Muscle of leg (tissue), 11 donors: Measurements from ENCODE around the gene SEMA5B. TPM values are rescaled to one million over a fixed set of nuclear protein-coding genes. Genes with fewer than 3 reads are reported as not detected.

Experiments used
- DNase-seq: peaks from one replicate; pipeline ENCODE4 v3.0.0; 2013
- H3K27ac ChIP-seq: one replicate; pipeline ENCODE4 v1.5.1; 2013; ENCODE audit warnings: mild to moderate bottlenecking, low read length, control low read depth
- H3K27me3 ChIP-seq: one replicate; pipeline ENCODE4 v1.6.1; 2013; ENCODE audit warnings: low read length; ENCODE audit not compliant: control insufficient read depth, insufficient read depth
- H3K36me3 ChIP-seq: one replicate; pipeline ENCODE4 v1.6.1; 2013; ENCODE audit warnings: low read length; ENCODE audit not compliant: control insufficient read depth, insufficient read depth
- H3K4me1 ChIP-seq: one replicate; pipeline ENCODE4 v1.6.1; 2013; ENCODE audit warnings: low read length; ENCODE audit not compliant: control insufficient read depth, insufficient read depth
- H3K4me3 ChIP-seq: one replicate; pipeline ENCODE4 v1.5.1; 2013; ENCODE audit warnings: low read length, control low read depth
- H3K9me3 ChIP-seq: replicated peaks from 2 replicates; pipeline ENCODE4 v1.6.1; 2013; ENCODE audit warnings: low read depth, low read length; ENCODE audit not compliant: control insufficient read depth
- WGBS: methylation state at CpG from one replicate; pipeline ENCODE4 v1.1.5; 2013; ENCODE audit warnings: missing lambda C conversion rate; ENCODE audit not compliant: insufficient coverage; 5-methylcytosine and 5-hydroxymethylcytosine counted together
- polyA plus RNA-seq, 8 donors: library from polyadenylated mRNA; unstranded; fragments of 120-200 nt; gene quantifications; one replicate each; pipeline versions ENCODE4 v1.2.1 to v1.2.3, GENCODE V29; 2013; ENCODE audit warnings: inconsistent platforms in 1 of 8, low replicate concordance in 1 of 8; ENCODE audit not compliant: insufficient read length in 8 of 8, insufficient read depth in 1 of 8
- total RNA-seq: library from RNA; stranded (reverse); fragments of 120-200 nt; gene quantifications from one replicate; pipeline ENCODE4 v1.2.4, GENCODE V29; 2013

SEMA5B gene
- total and polyA plus RNA-seq, 9 donors: 14.3 to 35.4 (median 25.7) TPM

DNA sequence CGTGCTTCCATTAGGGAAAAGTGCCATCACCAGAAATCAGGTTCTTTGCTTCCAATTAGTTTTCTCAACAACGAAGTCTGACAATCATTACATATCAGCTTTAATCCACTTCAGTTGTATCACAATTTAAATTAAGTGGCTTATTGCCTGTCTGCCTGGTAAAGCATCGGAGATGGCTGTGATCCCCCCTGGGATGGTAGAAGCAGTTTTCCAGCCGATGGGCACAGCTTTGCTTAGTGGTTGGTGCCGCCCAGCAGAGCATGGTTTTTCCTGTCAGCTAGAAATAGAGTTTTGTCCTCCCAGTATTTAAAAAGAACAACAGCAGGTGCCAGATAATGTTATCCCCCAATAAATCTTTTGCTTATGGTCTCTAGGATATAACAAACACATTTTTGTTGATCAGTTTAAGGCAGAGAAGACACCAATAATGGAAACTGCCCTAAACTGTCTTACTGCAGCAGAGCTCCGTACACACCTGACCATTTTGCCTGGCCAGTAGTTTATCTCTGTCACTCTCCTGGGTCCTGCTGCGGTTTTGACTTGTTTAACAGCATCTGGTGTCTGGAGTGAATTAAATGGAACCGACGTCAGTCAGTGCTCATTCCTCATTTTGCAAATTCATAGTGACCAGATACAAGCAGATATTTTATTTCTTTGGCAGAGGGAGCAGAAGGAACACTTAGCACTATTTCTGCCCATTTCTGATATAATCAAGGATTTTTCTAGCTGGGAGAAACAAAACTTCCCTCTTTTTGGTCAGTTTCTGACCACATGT, 153.6 kb downstream of the SEMA5B start:
- no peak overlapping the region for H3K4me3 ChIP-seq
- 43% methylated on average over 3 of the region's 9 CpGs for WGBS
- H3K36me3 ChIP-seq: no peaks in the 10 kb centered on the region
- no peaks in the 10 kb centered on the region for H3K4me1 ChIP-seq
- no peak overlapping the region for H3K27ac ChIP-seq
- peak; percentile 26 for DNase-seq
- no peaks in the 10 kb centered on the region for H3K9me3 ChIP-seq
- no peaks in the 10 kb centered on the region for H3K27me3 ChIP-seq

DNA sequence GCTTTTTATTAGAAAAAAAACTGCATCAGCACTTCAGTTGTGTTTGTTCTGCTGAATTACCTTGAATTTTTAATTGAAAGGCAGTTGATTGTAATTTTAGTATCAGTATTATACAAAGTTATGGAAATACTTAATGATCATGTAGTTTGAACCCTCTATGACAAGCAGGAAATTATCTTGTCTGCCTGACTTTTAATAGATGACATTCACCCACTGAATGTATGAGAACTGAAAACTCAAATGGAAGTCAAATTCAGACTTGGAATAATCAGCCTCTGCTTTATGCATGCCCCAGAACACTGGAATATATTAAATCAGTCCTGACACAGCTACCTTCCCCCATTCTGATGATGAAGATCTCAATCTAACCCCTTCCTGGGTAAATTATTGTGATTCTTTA, 159.2 kb downstream of the SEMA5B start:
- Histone ChIP-seq H3K9me3 (no peaks in the 10 kb centered on the region), H3K4me3 (no peak overlapping the region), H3K36me3 (no peaks in the 10 kb centered on the region), H3K27ac (no peak overlapping the region), H3K4me1 (no peaks in the 10 kb centered on the region), H3K27me3 (no peaks in the 10 kb centered on the region)
- no peak for DNase-seq

DNA sequence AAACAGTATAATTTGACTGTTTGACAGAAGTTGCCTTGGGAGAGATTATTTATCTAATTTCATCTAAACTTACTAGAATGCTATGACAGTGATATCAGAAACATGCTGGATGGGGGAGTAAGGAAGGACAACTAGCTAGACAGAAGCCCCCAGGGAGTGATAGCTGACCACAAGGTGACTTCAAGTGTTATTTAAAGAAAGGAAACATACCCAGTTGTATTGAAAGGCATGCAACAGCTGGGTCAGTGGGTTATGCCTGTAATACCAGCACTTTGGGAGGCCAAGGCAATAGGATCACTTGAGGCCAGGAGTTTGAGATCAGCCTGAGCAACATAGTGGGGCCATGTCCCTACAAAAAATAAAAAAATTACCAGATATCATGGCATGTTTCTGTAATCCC, 163.1 kb downstream of the SEMA5B start:
- no peaks in the 10 kb centered on the region for H3K9me3 ChIP-seq
- no peaks in the 10 kb centered on the region for H3K27me3 ChIP-seq
- no peak for DNase-seq
- no peak overlapping the region for H3K4me3 ChIP-seq
- H3K36me3 ChIP-seq: no peaks in the 10 kb centered on the region
- no peaks in the 10 kb centered on the region for H3K4me1 ChIP-seq
- H3K27ac ChIP-seq: no peak overlapping the region

DNA sequence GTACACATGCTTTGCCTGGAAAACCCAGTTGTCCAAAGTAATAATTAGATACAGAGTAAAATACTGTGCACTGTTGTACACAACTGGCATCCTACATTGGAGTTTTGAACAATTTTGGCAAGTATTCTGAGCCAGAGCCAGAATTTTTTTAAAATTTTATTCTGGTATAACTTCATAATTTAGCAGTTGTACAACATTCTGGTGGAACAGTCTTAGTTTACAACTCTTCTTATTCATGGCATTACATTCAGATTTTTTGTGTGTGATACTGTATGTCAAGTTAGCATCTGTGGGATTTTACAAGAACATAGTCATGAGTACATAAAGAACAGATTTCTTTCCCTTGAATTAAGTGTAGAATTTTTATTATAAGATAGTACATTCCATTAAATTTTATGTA, 165.2 kb downstream of the SEMA5B start:
- Histone ChIP-seq H3K9me3 (no peaks in the 10 kb centered on the region), H3K27ac (no peak overlapping the region), H3K4me1 (no peaks in the 10 kb centered on the region), H3K4me3 (no peak overlapping the region), H3K27me3 (no peaks in the 10 kb centered on the region), H3K36me3 (no peaks in the 10 kb centered on the region)
- no peak for DNase-seq

Other genes with a start within 250 kb of the SEMA5B start
- 6.9 TPM for gene HSPBAP1, start 233.9 kb downstream of the SEMA5B start, total RNA-seq
- gene HSPBAP1, start 233.9 kb downstream of the SEMA5B start, polyA plus RNA-seq: 1 to 10 TPM; 4.5 to 8.2 (median 5.5) TPM
- gene SLC49A4, start 232.7 kb downstream of the SEMA5B start, total RNA-seq: 4.8 TPM
- gene SLC49A4, start 232.7 kb downstream of the SEMA5B start, polyA plus RNA-seq: 1 to 10 TPM; 4.0 to 6.2 (median 4.9) TPM
- gene PDIA5, start 39.3 kb upstream of the SEMA5B start, total RNA-seq: 21.9 TPM
- gene PDIA5, start 39.3 kb upstream of the SEMA5B start, polyA plus RNA-seq: 10 to 100 TPM; 14.9 to 28.5 (median 19.4) TPM
- gene SEC22A, start 174.2 kb upstream of the SEMA5B start, total RNA-seq: 26.5 TPM
- 10 to 100 TPM; 14.1 to 22.5 (median 17.4) TPM for gene SEC22A, start 174.2 kb upstream of the SEMA5B start, polyA plus RNA-seq